Measurements from ENCODE around the gene MYO6.

MYO6 gene

GRCh38 chr6:75850026-75850833, 101.2 kb downstream of the MYO6 start:
- Histone ChIP-seq H3K9me3 (ENCODE audit: low read length) (no peaks in the 10 kb centered on the region), H3K4me1 (ENCODE audit: insufficient read depth, low read length) (no peaks in the 10 kb centered on the region), H3K4me3 (ENCODE audit: low read length) (no peak overlapping the region), H3K36me3 (ENCODE audit: insufficient read depth, low read length) (peaks cover 9% of the 10 kb centered on the region), H3K27me3 (ENCODE audit: insufficient read depth, low read length) (no peaks in the 10 kb centered on the region), H2AFZ (ENCODE audit: low read depth, low read length) (no peak overlapping the region)

GRCh38 chr6:75852721-75853120, 103.7 kb downstream of the MYO6 start:
- H3K4me3 ChIP-seq (ENCODE audit: low read length), result no peak overlapping the region
- no peaks in the 10 kb centered on the region for H3K27me3 ChIP-seq (ENCODE audit: insufficient read depth, low read length)
- no peak overlapping the region for H2AFZ ChIP-seq (ENCODE audit: low read depth, low read length)
- H3K36me3 ChIP-seq (ENCODE audit: insufficient read depth, low read length), result peaks cover 22% of the 10 kb centered on the region
- H3K9me3 ChIP-seq (ENCODE audit: low read length), result no peaks in the 10 kb centered on the region
- no peaks in the 10 kb centered on the region for H3K4me1 ChIP-seq (ENCODE audit: insufficient read depth, low read length)

GRCh38 chr6:75853806-75854205, 104.8 kb downstream of the MYO6 start:
- Histone ChIP-seq H3K4me3 (ENCODE audit: low read length) (no peak overlapping the region), H2AFZ (ENCODE audit: low read depth, low read length) (no peak overlapping the region), H3K36me3 (ENCODE audit: insufficient read depth, low read length) (peaks cover 22% of the 10 kb centered on the region), H3K4me1 (ENCODE audit: insufficient read depth, low read length) (no peaks in the 10 kb centered on the region), H3K27me3 (ENCODE audit: insufficient read depth, low read length) (no peaks in the 10 kb centered on the region), H3K9me3 (ENCODE audit: low read length) (no peaks in the 10 kb centered on the region)

GRCh38 chr6:75855052-75855451, 106.0 kb downstream of the MYO6 start:
- Histone ChIP-seq H3K9me3 (ENCODE audit: low read length) (no peaks in the 10 kb centered on the region), H3K4me1 (ENCODE audit: insufficient read depth, low read length) (no peaks in the 10 kb centered on the region), H3K4me3 (ENCODE audit: low read length) (no peak overlapping the region), H3K27me3 (ENCODE audit: insufficient read depth, low read length) (no peaks in the 10 kb centered on the region), H2AFZ (ENCODE audit: low read depth, low read length) (no peak overlapping the region), H3K36me3 (ENCODE audit: insufficient read depth, low read length) (peaks cover 15% of the 10 kb centered on the region)

- peaks cover 21% of the 10 kb centered on the region for H3K36me3 ChIP-seq (ENCODE audit: insufficient read depth, low read length)
- no peak overlapping the region for H3K4me3 ChIP-seq (ENCODE audit: low read length)
- no peaks in the 10 kb centered on the region for H3K4me1 ChIP-seq (ENCODE audit: insufficient read depth, low read length)
- no peaks in the 10 kb centered on the region for H3K9me3 ChIP-seq (ENCODE audit: low read length)
- no peak overlapping the region for H2AFZ ChIP-seq (ENCODE audit: low read depth, low read length)
- no peaks in the 10 kb centered on the region for H3K27me3 ChIP-seq (ENCODE audit: insufficient read depth, low read length)
These were observed 107.9 kb downstream of the MYO6 start for GRCh38 chr6:75856902-75857301.

GRCh38 chr6:75863001-75863400, 114.0 kb downstream of the MYO6 start:
- Histone ChIP-seq H3K4me1 (ENCODE audit: insufficient read depth, low read length) (no peaks in the 10 kb centered on the region), H3K9me3 (ENCODE audit: low read length) (no peaks in the 10 kb centered on the region), H3K27me3 (ENCODE audit: insufficient read depth, low read length) (no peaks in the 10 kb centered on the region), H2AFZ (ENCODE audit: low read depth, low read length) (no peak overlapping the region), H3K36me3 (ENCODE audit: insufficient read depth, low read length) (peaks cover 36% of the 10 kb centered on the region), H3K4me3 (ENCODE audit: low read length) (no peak overlapping the region)

- H2AFZ ChIP-seq (ENCODE audit: low read depth, low read length), result no peak overlapping the region
- no peaks in the 10 kb centered on the region for H3K4me1 ChIP-seq (ENCODE audit: insufficient read depth, low read length)
- no peaks in the 10 kb centered on the region for H3K9me3 ChIP-seq (ENCODE audit: low read length)
- H3K36me3 ChIP-seq (ENCODE audit: insufficient read depth, low read length), result peaks cover 36% of the 10 kb centered on the region
- H3K27me3 ChIP-seq (ENCODE audit: insufficient read depth, low read length), result no peaks in the 10 kb centered on the region
- H3K4me3 ChIP-seq (ENCODE audit: low read length), result no peak overlapping the region
These were observed 114.7 kb downstream of the MYO6 start for GRCh38 chr6:75863784-75864183.

- Histone ChIP-seq H3K36me3 (ENCODE audit: insufficient read depth, low read length) (peaks cover 36% of the 10 kb centered on the region), H3K27me3 (ENCODE audit: insufficient read depth, low read length) (no peaks in the 10 kb centered on the region), H3K9me3 (ENCODE audit: low read length) (no peaks in the 10 kb centered on the region), H3K4me3 (ENCODE audit: low read length) (no peak overlapping the region), H2AFZ (ENCODE audit: low read depth, low read length) (no peak overlapping the region), H3K4me1 (ENCODE audit: insufficient read depth, low read length) (no peaks in the 10 kb centered on the region)
These were observed 115.4 kb downstream of the MYO6 start for GRCh38 chr6:75864446-75864845.

GRCh38 chr6:75870389-75870788, 121.3 kb downstream of the MYO6 start:
- Histone ChIP-seq H3K27me3 (ENCODE audit: insufficient read depth, low read length) (no peaks in the 10 kb centered on the region), H3K4me1 (ENCODE audit: insufficient read depth, low read length) (no peaks in the 10 kb centered on the region), H3K36me3 (ENCODE audit: insufficient read depth, low read length) (peaks cover 30% of the 10 kb centered on the region), H2AFZ (ENCODE audit: low read depth, low read length) (no peak overlapping the region), H3K4me3 (ENCODE audit: low read length) (no peak overlapping the region), H3K9me3 (ENCODE audit: low read length) (no peaks in the 10 kb centered on the region)

GRCh38 chr6:75874224-75874623, 125.2 kb downstream of the MYO6 start:
- Histone ChIP-seq H3K27me3 (ENCODE audit: insufficient read depth, low read length) (no peaks in the 10 kb centered on the region), H3K9me3 (ENCODE audit: low read length) (no peaks in the 10 kb centered on the region), H2AFZ (ENCODE audit: low read depth, low read length) (no peak overlapping the region), H3K4me1 (ENCODE audit: insufficient read depth, low read length) (no peaks in the 10 kb centered on the region), H3K4me3 (ENCODE audit: low read length) (no peak overlapping the region), H3K36me3 (ENCODE audit: insufficient read depth, low read length) (peaks cover 30% of the 10 kb centered on the region)

- Histone ChIP-seq H3K9me3 (ENCODE audit: low read length) (no peaks in the 10 kb centered on the region), H2AFZ (ENCODE audit: low read depth, low read length) (no peak overlapping the region), H3K4me3 (ENCODE audit: low read length) (no peak overlapping the region), H3K4me1 (ENCODE audit: insufficient read depth, low read length) (no peaks in the 10 kb centered on the region), H3K36me3 (ENCODE audit: insufficient read depth, low read length) (peaks cover 43% of the 10 kb centered on the region), H3K27me3 (ENCODE audit: insufficient read depth, low read length) (no peaks in the 10 kb centered on the region)
These were observed 127.1 kb downstream of the MYO6 start for GRCh38 chr6:75876152-75876551.

GRCh38 chr6:75880305-75880704, 131.3 kb downstream of the MYO6 start:
- Histone ChIP-seq H3K4me3 (ENCODE audit: low read length) (no peak overlapping the region), H3K36me3 (ENCODE audit: insufficient read depth, low read length) (peaks cover 31% of the 10 kb centered on the region), H3K27me3 (ENCODE audit: insufficient read depth, low read length) (no peaks in the 10 kb centered on the region), H3K9me3 (ENCODE audit: low read length) (no peaks in the 10 kb centered on the region), H2AFZ (ENCODE audit: low read depth, low read length) (no peak overlapping the region), H3K4me1 (ENCODE audit: insufficient read depth, low read length) (no peaks in the 10 kb centered on the region)

- no peaks in the 10 kb centered on the region for H3K9me3 ChIP-seq (ENCODE audit: low read length)
- H3K27me3 ChIP-seq (ENCODE audit: insufficient read depth, low read length), result no peaks in the 10 kb centered on the region
- H3K4me3 ChIP-seq (ENCODE audit: low read length), result no peak overlapping the region
- H2AFZ ChIP-seq (ENCODE audit: low read depth, low read length), result no peak overlapping the region
- no peaks in the 10 kb centered on the region for H3K4me1 ChIP-seq (ENCODE audit: insufficient read depth, low read length)
- H3K36me3 ChIP-seq (ENCODE audit: insufficient read depth, low read length), result peaks cover 25% of the 10 kb centered on the region
These were observed 133.7 kb downstream of the MYO6 start for GRCh38 chr6:75882734-75883133.

GRCh38 chr6:75884822-75885221, 135.8 kb downstream of the MYO6 start:
- H3K36me3 ChIP-seq (ENCODE audit: insufficient read depth, low read length), result peaks cover 18% of the 10 kb centered on the region
- no peak overlapping the region for H3K4me3 ChIP-seq (ENCODE audit: low read length)
- no peak overlapping the region for H2AFZ ChIP-seq (ENCODE audit: low read depth, low read length)
- H3K4me1 ChIP-seq (ENCODE audit: insufficient read depth, low read length), result no peaks in the 10 kb centered on the region
- no peaks in the 10 kb centered on the region for H3K9me3 ChIP-seq (ENCODE audit: low read length)
- H3K27me3 ChIP-seq (ENCODE audit: insufficient read depth, low read length), result no peaks in the 10 kb centered on the region

Data from neuron (in vitro differentiated cells).